ENCODE results near the gene SPATA24.
"Not testable (repeated sequence)": the region's sequence is repeated elsewhere in the genome, so short reads cannot be mapped to it uniquely, and the experiment has no call there.

Gene SPATA24

GRCh38 chr5:139391570-139392323, 12.1 kb downstream of the SPATA24 start:
- DNase-seq (ENCODE audit: low read depth) = peak; percentile 86
- H3K4me3 ChIP-seq (ENCODE audit: low read depth, low read length) = peak overlapping the region; percentile 88
- no peak for TF ChIP-seq CTCF (IDR thresholded peaks at IDR 0.05; ENCODE audit: insufficient read depth, low read depth, low read length, missing control alignments)

- DNase-seq (ENCODE audit: low read depth) = peak; percentile 43
- no peak for TF ChIP-seq CTCF (IDR thresholded peaks at IDR 0.05; ENCODE audit: insufficient read depth, low read depth, low read length, missing control alignments)
- H3K4me3 ChIP-seq (ENCODE audit: low read depth, low read length) = peak overlapping the region; percentile 88
These were observed 13.0 kb downstream of the SPATA24 start for GRCh38 chr5:139390639-139391569.

GRCh38 chr5:139389701-139390638, 13.9 kb downstream of the SPATA24 start, which contains the start of gene MZB1:
TSS of gene MZB1 (minus strand) at chr5:139389913. CDS start at chr5:139389856, 57 bp downstream.
- H3K4me3 ChIP-seq (ENCODE audit: low read depth, low read length) = peak within 1 kb of the TSS; percentile 88
- DNase-seq (ENCODE audit: low read depth) = peak; percentile 98
- TF ChIP-seq CTCF (IDR thresholded peaks at IDR 0.05; ENCODE audit: insufficient read depth, low read depth, low read length, missing control alignments) = no peak

- DNase-seq (ENCODE audit: low read depth) = peak; percentile 84
- no peak for TF ChIP-seq CTCF (IDR thresholded peaks at IDR 0.05; ENCODE audit: insufficient read depth, low read depth, low read length, missing control alignments)
These were observed 15.6 kb downstream of the SPATA24 start for GRCh38 chr5:139388198-139388821.

GRCh38 chr5:139387611-139388197, 16.2 kb downstream of the SPATA24 start:
- peak overlapping the region; percentile 88 for H3K4me3 ChIP-seq (ENCODE audit: low read depth, low read length)
- no peak for TF ChIP-seq CTCF (IDR thresholded peaks at IDR 0.05; ENCODE audit: insufficient read depth, low read depth, low read length, missing control alignments)

More at GRCh38 chr5:139388198-139388821, 15.6 kb downstream of the SPATA24 start:
- H3K4me3 ChIP-seq (ENCODE audit: low read depth, low read length) = peak overlapping the region; percentile 88

GRCh38 chr5:139386956-139387355, 16.9 kb downstream of the SPATA24 start:
- DNase-seq (ENCODE audit: low read depth); H3K4me3 ChIP-seq (ENCODE audit: low read depth, low read length): not testable (repeated sequence)

More at GRCh38 chr5:139387611-139388197, 16.2 kb downstream of the SPATA24 start:
- no peak for DNase-seq (ENCODE audit: low read depth)

Data from GM12865 (cell line).